NCI-H1417 (cell line): ENCODE measurements around the gene PMPCB.
A peak's percentile ranks its signal among the peaks of the same experiment; 100 is the strongest.

Experiments used
- DNase-seq, 3 experiments: peaks; one replicate each; lab custom pipeline; 2025; lab: John Stamatoyannopoulos, UW

Gene PMPCB

DNA sequence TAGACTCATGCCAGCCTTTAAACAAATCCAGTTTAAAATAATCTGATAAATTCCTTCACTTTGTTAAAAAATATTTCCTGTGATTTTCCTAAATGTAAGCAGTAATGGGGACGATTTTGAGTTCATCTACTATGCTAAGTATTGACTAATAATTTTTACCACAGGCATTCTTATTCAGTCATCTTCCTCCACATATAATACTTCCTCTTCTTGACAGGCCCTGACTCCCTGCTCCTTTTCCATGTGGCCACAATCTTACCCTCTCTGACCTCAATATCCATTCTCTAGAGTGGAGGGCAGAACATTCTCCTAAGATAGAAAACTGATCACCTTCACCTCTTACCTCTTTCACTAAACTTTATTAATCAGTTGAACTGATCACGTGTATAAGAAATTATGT lies 39.5 kb downstream of the PMPCB start:
- no peak for DNase-seq

DNA sequence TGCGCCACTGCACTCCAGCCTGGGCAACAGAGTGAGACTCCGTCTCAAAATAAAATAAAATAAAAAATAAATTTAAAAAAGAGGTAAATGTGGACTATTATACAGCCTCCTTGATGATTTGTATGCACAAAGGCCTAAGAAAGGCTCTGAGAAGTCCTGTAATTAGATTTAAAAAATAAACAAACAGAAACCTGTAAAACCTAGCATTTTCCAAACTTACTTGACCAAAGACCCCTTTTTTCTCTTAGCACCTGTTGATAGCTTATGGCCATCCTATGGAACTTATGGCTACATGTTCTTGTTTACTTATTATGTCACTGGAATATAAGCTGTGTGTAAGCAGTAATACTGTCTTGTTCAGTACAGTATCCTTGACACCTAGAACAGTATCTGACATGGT lies 41.6 kb downstream of the PMPCB start:
- DNase-seq, result no peak

- no peak for DNase-seq
These were observed 44.2 kb downstream of the PMPCB start for GRCh38 chr7:103341466-103341865.

DNA sequence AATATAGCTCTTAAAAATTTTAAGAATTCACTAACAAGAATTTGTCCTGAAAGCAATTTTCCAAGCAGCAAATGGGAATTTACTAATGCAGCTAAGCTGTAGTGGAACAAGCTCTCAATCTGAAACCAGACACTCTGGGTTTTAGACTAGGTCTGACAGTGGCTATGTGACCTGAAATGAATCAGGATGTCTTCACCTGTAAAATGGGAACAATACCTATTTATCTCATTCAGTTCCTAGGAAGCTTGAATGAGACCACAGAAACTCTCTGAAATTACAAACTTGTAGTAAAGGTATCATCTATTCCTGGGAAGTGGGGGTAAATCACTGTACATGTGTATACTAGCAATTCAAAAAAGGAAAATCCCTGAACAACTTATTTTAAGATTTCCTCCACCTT lies 46.1 kb downstream of the PMPCB start:
- DNase-seq, result no peak

GRCh38 chr7:103343758-103344452 lies 46.7 kb downstream of the PMPCB start:
- peak in 2 of 3 experiments; percentile 50 to 76 for DNase-seq

GRCh38 chr7:103344453-103345149 lies 47.4 kb downstream of the PMPCB start, which contains the start of gene DNAJC2:
DNAJC2 (minus strand) TSS chr7:103344767; CDS start chr7:103344622, 145 bp downstream.
- DNase-seq, result peak; percentile 94 to 97 (median 95)

DNA sequence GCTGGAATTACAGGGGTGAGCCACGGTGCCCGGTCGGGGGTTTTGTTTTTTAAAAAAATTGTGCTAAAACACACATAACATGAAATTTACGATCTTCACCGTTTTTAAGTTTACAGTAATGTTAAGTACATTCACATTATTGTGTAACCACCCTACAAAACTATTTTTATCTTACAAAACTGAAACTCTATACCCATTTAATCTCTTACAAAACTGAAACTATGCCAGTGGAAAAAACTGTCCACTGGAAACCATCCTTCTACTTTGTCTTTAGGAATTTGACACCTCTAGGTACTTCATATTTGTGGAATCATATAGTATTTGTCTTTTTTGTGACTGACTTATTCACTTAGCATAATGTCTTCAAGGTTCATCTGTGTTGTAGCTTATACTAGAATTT lies 49.2 kb downstream of the PMPCB start:
- no peak for DNase-seq

DNA sequence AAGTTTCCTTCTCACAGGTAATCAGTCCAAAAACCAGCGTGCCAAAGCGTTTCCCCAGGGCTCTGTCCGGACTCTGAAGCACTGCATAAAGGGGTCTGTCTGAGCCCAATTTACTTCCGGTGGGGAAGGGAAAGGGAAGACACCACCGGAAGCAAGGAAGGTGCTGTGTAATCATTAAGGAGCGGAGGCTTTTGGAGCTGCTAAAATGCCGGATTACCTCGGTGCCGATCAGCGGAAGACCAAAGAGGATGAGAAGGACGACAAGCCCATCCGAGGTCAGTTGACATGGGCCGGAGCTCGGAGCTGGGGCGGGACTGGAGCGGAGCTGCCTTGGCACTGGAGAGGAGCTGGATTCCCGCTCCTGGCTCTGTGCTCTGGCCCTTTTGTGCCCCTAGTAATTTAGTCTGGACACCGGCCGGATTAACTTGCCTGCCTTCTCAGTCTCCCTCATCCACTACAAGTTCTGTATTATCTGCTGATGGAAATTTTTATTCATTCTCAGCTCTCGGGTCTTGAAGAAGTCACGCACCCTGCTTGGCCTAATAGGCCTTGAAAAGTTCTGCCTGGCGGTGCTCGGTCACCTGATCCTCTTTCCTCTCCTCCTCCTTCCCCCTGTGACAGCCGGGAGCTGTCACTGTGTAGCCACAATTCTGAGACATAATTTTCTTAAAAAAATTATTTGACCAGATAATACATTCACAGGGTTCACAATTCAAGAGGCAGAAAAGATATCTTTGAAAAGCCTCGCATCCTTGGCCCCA lies 50.5 kb downstream of the PMPCB start, which contains the start of gene PSMC2:
Gene PSMC2, plus strand, starts transcription at position 137 of the 761 bp plus-strand sequence. Its CDS starts 69 bp downstream, at position 206.
- peak; percentile 89 to 97 (median 92) for DNase-seq

- DNase-seq, result no peak
These were observed 51.2 kb downstream of the PMPCB start for GRCh38 chr7:103348452-103348851.

DNA sequence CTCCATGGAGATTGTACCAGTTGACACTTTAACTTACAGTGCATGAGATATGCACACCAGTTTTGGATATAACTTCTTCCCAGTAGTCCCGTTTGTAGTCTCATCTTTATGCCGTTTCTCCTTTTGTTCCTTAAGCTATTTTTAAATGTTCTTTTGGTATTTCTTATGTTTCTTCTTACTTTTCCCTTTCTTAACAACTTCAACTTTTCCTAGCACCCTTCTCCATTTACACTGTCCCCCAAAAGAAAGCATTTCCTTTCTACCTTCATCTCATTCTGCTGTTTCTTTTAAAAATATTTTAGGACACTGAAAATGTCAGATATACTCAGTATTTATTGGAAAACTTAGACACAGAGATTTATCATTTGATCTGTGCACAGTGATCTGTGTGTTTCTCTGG lies 51.7 kb downstream of the PMPCB start:
- DNase-seq, result no peak

DNA sequence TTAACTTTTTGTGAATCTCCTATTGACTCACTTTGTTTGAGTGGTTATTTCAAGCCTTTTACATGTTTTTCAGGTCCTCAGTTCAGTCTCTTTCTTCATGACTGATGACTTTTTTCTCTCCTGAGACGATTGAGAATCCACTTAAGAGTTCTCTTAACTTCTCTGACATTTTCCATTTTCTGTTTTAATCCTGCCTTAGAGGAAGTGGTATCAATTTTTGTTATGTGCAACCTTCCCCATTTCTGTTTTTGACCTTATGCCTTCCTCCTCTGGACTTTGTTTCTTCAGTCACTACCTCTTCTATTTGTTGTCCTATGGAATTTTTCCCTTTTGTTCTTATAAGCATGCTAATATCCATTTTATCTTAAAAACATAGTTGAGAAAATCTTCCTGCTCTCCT lies 52.6 kb downstream of the PMPCB start:
- no peak for DNase-seq
